NCI-H2196 (cell line): ENCODE results near the gene PPA2.
"Not testable (repeated sequence)": the region's sequence is repeated elsewhere in the genome, so short reads cannot be mapped to it uniquely, and the experiment has no call there.

Experiments
- DNase-seq: peaks from one replicate; lab custom pipeline; 2025; ENCODE audit not compliant: unreplicated experiment; lab: John Stamatoyannopoulos, UW

The PPA2 gene

DNA sequence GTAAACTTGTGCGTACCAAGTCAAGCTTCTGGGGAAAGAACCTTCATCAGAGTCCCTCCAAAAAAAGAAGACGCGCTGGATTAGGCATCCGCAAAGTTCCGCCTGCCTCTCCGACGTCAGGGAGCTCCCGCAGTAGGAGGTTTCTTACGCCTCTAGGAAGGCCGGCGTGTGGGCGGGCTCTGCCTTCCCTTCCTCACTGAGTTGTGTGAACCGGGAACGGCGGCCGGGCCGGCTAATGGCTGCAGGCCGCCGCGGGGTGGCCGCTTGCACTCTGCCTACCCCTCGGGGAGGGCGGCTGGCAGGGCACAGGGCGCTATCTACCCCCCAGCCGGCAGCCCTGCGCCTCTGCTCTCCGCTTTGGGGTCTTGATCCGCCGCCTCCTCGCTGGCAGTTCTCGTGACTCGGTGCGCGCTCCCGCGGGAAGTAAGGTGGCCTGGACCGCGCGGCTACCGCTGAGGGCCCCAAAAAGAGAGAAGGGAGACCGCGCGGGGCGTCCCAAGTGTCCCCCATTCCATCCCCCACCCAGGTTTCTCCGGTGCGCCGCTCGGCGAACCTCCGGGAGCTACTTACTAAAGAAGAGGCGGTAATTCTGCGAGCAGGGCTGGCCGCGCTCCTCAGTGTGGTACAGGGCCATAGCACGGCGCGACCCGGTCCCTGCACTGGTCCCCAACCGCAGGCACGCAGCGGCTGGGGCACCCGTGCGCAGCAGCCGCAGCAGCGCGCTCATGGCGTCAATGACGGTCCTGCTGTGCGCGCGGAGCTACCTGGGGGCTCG, at the start of gene PPA2:
TSS of gene PPA2 (minus strand) at position 739 of the 775 bp plus-strand sequence. CDS start at position 727, 12 bp downstream.
- DNase-seq = peak; percentile 43

DNA sequence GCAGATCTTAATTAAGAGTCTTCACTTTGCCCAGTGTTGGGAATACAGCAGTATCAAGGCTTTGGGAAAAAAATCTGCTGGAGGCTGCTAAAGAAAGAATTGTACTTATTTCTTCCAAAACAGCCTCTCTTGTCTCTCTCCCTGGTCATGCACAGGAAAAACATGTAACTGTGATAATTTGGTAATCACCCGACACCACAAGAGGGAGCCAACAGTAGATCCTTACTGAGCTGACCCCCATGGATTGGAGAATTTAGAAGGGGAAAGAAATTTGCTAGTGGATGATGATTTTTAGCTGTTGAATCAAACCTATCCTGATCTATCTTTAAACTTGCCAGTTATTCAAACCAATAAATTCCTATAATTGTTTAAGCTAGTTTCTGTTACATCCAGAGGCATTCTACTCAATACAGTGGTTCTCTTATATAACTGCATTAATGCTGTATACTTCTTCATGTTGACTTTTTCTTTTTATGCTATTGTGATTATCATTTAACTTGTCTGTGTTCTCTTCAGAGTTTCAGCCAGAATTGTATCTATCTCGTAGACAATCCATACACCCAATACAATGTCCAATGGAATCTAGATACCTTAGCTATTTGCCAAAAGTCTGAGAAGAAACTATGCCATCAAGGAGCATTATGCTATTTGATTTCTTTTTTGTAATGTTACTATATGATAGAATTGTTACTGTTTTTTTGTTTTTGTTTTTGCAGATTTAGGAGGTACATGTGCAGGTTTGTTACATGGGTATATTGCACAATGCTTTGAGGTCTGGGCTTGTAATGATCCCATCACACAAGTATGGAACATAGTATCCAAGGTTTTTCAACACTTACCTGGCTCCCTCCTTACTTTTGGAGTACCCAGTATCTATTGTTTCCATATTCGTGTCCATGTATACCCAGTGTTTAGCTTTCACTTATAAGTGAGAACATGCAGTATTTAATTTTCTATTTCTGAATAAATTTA, 47.2 kb upstream of the PPA2 start:
- peak; percentile 15 for DNase-seq

DNA sequence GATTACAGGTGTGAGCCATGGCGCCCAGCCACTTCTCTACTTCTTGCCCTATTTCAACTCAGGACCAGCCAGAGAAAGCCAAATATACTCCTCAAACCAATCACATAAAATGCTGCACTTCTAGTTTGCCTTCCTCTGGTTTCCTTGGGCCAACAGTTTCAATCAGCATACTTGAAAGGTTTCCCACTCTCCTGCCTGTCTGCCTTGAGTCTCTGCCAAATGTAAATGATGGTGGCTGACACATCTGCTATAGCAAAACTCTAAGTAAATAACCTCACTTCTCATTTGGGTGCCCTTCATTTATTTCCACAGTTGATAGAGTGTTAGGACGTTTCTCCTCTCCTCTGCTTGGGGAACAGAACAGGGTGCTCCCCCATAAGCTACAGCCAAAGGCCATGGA, 36.4 kb upstream of the PPA2 start:
- no peak for DNase-seq

DNA sequence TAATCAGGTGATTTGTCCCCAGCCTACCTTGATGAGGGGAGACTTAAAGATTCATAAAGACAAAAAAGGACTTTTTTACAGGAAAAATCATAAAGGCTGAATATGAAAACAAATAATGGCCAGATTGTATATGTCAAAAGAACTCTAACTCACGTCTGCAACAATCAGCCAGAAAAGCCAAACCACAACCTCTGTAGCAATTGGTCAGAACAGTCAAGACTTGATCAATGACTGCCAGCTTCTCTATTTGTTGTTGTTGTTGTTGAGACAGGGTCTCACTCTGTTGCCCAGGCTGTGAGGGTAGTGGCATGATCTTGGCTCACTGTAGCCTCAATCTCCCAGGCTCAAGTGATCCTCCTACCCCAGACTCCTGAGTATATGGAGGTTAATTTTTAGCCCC, 35.9 kb upstream of the PPA2 start:
- no peak for DNase-seq

DNA sequence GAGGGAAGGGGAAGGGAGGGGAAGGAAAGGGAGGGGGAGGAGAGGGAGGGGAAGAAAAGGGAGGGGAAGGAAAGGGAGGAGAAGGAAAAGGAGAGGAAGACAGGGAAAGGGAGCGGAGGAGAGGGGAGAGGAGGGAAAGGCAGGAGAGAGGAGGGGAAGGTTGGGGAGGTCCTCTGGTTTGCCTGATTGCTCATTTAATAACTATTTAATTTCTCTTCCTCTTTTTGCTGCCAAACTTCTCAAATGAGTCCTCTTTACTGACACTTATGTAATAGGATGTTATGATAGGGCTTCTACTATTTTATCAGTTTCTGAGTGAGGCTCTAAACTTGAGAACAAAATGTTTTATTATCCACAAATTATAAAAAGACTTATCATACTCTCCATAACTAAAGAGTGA, 35.4 kb upstream of the PPA2 start:
- no peak for DNase-seq

DNA sequence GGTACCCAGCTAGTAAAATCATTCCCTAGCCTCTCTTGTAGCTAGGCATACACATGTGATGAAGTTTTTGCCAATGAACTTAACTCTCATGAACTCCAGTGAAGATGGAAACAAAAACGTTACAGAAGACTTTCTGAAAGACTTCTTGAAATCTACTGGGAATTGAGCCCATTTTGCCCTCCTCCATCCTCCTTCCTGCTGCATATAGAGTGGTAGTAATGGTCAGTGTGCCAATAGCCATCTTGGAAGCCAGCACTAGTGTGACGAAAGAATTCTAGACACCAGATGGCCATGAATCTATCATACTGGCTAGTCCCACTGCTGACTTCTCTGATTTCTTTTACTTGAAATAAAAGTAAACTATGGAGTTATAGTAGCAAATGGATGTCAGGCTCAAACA, 30.9 kb upstream of the PPA2 start:
- no peak for DNase-seq

DNA sequence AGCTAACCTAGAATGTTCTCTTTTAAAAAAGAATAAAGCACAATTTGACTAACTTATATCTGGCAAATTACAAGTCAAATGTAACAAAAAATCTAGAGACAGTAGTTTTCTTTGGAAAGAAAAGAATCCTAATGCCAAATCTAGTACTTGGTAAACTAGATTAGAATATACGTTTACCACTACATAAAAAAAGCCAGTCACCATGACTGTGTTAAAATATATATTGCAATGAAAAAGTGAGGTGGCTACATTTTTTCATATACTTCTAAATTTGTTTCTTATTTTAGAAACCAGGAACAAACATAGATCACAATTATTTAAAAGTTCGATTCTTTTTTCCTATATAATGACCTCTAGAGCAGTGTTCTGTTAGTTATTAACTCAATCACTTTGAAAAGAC, 29.6 kb upstream of the PPA2 start:
- no peak for DNase-seq

DNA sequence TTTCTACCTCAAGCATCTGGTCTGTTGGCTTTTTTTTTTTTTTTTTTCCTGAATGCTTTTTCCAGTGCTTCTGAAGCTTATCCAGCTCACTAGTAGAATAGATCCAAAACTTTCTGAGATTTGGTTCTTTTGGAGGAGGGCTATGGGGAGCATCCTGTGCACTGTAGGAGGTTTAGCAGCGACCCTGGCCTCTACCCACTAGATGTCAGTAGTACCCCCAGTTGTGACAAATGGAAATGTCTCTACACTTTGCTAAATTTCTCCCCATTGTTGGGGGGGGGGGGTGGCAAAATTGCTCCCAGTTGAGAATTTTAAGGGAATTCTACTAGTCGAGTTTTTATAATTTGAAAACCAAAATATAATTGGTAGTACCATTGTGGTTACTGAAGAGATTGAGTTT, 23.0 kb upstream of the PPA2 start:
- DNase-seq = no peak

DNA sequence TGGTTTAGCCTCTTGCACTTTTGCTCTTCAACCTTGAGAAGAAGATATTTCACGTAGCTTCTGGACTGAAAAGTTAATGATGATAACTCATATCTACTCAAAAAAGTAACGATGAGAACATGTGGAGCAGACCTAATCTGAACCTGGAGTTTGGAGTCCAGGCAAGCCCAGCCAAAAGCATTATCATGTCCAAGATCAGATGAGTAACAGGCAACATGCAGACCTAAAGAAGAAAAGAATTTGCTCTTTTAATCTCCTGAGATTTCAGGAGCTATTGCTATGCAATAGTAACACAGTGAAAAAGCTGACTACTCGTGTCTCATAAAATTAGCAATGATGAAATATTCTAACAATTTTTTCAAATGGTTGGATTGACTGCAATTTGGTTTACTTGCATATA, 21.8 kb upstream of the PPA2 start:
- no peak for DNase-seq

DNA sequence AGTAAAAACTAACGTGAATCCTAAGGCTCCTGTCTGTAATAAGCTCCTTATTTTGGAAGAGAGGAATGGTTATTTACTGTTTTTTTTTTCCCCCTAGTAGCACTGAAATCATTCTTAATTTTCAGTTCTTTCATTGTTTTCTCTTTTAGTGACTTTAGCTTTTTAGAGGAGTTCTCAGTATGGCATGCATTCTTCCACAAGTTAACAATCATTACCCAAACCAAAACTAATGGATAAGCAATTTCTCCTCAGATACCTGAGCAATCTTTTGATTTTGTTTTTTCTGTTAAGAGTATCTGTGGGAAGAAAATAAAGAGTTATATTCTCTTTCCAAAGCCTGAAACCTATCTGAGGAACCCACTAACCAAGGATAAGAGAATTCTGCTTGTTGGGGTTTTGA, 16.7 kb upstream of the PPA2 start:
- DNase-seq = no peak

DNA sequence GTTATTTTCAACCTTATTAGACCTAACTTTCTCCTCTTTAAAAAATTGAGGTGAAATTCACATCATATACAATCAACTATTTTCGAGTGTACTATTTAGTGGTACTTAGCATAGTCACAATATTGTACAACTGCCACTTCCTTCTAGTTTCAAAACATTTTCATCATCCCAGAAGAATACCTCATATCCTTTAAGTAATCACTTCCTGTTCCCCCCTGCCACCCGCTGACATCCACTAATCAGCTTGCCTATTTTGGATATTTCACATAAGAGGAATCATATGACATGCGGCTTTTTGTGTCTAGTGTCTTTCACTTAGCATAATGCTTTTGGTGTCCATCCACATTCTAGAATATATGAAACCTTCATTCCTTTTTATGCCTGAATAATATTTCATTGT, 10.0 kb upstream of the PPA2 start:
- DNase-seq = no peak

DNA sequence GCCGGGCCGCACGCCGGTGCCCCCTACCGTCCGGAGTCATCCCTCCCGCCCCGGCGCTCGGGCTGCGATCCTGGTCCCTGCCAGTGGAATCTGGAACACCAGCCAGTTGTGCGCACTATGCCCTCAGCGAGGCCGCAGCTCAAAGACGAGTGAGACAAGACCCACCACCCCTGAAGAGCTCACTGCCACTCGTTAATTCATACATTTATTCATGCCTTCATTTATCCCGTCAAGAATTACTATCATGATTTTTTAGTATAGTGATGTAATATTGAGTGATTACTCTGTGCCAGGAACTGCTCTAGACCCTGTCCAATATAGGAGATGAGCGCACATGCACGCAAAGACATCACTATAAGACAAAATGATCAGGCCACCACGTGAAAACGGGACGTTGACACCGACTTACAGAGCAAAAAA, 247 bp upstream of the PPA2 start:
- DNase-seq = peak; percentile 76

DNA sequence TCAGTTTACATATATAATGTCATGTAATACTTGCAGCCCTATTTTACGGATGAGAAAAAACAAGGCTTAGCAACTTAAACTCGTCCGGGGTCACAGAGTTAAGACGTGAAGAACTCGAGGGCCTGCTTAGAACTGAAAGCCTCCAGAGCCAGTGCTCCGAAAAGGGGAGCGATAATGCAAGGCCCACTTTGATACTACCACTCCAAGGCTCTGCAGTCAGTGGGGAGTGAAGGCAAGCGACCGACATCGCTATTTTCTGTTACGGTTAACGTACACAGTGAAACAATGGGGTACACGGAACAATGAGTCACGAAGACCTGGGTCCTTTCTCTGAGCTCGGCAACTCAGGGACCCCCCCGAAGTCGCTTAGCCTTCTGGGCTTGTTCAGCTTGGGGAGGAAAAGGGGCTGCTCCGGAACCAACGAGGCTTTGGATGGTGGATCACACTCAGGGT, 965 bp downstream of the PPA2 start:
- DNase-seq = no peak

DNA sequence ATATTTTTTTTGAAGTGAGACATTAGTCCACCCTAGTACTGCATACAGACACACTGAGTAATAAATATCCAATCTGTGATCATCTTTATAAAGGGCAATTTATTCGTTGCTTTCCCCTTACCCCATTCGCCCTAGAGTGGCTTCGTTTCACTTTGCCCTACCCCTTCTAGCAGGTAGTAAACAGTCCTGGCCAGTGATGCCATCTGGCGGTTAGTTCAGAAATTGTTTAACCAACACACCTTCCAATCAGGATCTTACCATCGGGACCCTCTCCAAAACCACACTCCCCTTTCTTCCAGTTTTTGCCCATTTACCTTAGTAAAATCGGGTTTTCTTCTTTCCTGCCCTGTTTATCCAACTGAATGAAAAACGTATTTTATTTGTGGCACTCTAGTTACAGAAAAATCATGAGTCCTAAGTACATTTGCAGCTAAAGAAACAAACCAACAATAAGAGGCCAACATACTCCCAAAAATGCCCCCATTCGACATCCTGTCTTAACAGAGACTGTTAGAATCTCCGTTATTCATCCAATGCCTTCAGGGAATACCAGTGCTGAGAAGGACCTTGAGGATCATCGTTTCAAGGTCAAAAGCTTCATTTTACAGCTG, 2.2 kb downstream of the PPA2 start:
- DNase-seq = peak; percentile 62

DNA sequence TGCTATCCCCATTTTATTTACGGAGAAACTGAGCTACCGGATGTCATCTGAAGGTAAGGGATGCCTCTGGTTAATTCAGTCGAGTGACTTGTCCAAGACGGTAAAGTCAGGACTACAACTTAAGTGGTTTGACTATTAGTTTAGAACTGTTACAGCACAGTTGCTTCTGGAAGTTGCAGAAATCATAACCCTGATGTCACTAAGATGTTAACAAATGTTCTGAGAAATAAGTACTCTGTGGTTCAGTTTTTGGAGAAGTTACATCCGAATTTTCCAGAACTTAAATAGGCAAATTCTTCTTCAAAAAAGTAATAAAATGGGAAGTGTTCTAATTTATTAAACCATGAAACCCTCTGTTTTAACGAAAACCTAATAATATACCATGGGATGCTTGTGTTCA, 3.1 kb downstream of the PPA2 start:
- DNase-seq = no peak

DNA sequence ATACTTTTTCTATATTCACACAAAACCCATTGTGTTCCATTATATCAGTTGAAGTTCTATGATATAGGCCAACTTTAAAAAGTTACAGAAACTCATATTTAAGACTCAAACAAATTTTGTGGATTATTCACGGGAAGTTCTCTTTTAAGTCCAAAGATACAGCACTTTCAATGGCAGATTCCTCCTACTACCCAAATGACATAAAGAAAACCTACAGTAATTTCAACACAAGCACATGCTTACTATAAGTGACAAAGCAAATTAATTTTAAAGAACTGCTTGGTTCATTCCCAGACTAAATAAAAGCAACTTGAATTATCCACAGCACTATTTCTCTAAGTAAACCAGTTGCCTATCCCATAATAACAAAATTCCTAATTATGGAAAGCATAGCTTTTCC, 4.1 kb downstream of the PPA2 start:
- no peak for DNase-seq

DNA sequence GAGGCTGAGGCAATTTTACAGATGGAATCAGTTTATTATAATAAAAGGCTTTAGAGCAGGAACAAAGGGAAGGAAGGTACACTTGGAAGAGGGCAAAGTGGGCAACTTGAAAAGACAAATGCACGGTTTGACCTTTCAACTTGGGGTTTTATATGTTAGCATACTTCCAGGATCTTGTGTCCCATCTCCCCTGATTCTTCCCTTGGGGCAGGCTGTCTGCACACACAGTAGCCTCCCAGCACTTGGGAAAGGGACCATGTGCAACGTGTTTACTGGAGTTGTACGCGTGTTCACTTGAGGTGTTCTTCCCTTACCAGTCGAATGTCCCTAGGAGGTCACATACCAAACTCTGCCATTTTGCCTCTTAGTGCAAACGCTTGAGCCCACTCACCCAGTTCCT, 7.3 kb downstream of the PPA2 start:
- DNase-seq = no peak

DNA sequence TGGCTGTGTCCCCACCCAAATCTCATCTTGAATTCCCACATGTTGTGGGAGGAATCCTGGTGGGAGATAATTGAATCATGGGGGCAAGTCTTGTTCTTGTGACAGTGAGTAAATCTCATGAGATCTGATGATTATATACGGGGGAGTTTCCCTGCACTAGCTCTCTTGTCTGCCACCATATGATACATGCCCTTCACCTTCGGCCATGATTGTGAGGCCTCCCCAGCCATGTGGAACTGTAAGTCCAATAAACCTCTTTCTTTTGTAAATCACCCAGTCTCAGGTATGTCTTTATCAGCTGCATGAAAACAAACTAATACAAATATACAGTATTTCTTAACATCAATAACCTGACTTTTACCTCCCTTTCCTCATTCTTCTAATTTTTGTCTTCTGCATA, 9.3 kb downstream of the PPA2 start:
- DNase-seq = not testable (repeated sequence)

DNA sequence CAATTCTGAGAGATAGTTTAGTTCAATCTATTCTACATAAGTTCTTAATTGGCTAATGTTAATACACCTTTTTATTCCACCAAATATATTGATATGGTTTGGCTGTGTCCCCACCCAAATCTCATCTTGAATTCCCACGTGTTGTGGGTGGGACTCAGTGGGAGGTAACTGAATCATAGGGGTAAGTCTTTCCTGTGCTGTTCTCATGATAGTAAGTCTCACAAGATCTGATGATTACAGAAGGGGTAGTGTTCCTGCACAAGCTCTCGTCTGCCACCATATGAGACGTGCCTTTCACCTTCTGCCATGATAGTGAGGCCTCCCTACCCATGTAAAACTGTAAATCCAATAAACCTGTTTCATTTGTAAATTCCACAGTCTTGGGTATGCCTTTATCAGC, 11.3 kb downstream of the PPA2 start:
- DNase-seq = no peak

DNA sequence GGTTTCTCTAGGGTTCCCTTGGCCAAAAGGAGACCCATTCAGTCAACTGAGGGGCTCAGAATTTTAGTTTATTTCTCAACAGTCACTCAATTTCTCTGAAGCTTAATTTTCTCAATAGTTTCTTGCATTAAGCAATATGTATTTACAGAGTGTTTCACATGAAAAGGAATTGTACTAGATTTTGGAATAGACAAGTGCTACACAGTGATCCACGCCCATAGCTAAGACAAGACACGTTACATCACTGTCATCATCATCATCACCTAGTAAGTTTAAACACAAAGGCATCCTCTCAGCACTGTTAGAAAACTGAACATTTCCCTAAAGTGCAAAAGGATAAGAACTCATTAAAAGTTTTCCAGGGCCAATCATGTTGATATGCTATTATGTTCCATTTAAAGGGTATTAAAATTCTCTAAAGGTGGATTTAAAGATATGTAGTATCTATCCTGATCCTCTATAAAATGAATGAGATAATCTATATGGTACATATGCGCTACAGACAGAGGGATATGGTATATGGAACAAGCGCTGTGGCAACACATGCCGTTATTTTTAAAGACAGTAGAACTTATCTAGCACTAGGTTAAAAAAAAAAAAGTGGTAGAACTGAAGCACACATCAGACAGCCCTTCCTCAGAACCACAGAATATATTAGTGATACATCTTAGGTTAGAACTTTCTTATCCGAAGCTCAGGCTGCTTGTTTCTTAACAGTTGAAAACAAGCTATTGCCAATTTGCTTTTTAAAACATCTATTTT, 12.1 kb downstream of the PPA2 start:
- no peak for DNase-seq

DNA sequence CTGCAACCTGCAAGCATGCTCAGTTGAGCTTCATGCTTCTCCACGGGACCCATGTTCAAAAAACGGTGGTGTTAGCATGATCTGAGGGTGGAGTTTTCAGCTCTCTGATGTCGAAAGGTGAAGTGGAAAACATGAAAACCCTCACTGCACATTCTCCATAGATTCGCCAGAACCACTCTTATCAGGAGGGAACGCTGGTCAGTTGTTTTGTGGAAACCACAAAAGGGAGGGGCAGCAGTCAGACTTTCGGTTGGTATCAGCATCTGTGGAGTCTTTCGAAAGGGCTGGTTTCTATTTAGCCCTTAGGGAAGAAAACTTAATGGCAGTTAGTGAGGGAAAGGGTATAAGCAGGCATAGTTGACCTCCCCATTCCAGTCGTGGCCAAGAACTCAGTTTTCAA, 12.6 kb downstream of the PPA2 start:
- DNase-seq = no peak
